T-cell (primary cell): ENCODE measurements around the gene CFAP74. TPM values are rescaled to one million over a fixed set of nuclear protein-coding genes. Genes with fewer than 3 reads are reported as not detected.

Source experiments
- ATAC-seq, 4 experiments: fragments of 200-7000 bp in 3 of 4; fragments of 150-1000 bp in 1 of 4; cut with Tn5 transposase; replicated peaks in 1 of 4; 1 replicate in 3 of 4; 2 replicates in 1 of 4; pipeline ENCODE4 v1.10.0; 2021; ENCODE audit warnings: moderate library complexity in 3 of 4, mild to moderate bottlenecking in 2 of 4, moderate number of reproducible peaks in 1 of 4
- CTCF ChIA-PET, 2 donors: fragments of 300-600 bp; sonication (Branson Sonifier 250); formaldehyde crosslinking; loops; one replicate each; lab custom pipeline; 2022; ENCODE audit warnings: antibody characterized with exemption in 2 of 2; lab: Charles Lee
- POLR2A ChIA-PET, 2 donors: fragments of 300-600 bp; sonication (Branson Sonifier 250); formaldehyde crosslinking; loops; one replicate each; lab custom pipeline; 2022; ENCODE audit warnings: antibody characterized with exemption in 2 of 2; lab: Charles Lee
- DNase-seq, 35 experiments: peaks; one replicate each; pipeline versions ENCODE4 v3.0.0 to v3.0.0-alpha.2; 2013 to 2023
- H3K27ac ChIP-seq: one replicate; pipeline ENCODE4 v1.5.1; 2013; ENCODE audit warnings: low read length
- H3K27me3 ChIP-seq, 2 experiments: replicated peaks in 1 of 2; 1 replicate in 1 of 2; 2 replicates in 1 of 2; pipeline versions ENCODE4 v1.6.1 to v1.7.0; 2013; ENCODE audit warnings: low read length in 1 of 2, mixed read lengths in 1 of 2; ENCODE audit not compliant: control insufficient read depth in 2 of 2, insufficient read depth in 2 of 2; ENCODE audit errors: extremely low read depth in 1 of 2
- H3K36me3 ChIP-seq, 2 donors: 1 replicate in 1 of 2; 2 replicates in 1 of 2; pipeline versions ENCODE4 v1.6.1 to v1.7.0; 2013; ENCODE audit warnings: low read length in 1 of 2; ENCODE audit not compliant: control insufficient read depth in 2 of 2, insufficient read depth in 1 of 2; ENCODE audit errors: extremely low read depth in 1 of 2
- H3K4me1 ChIP-seq, 2 experiments: 1 replicate in 1 of 2; 2 replicates in 1 of 2; pipeline versions ENCODE4 v1.6.1 to v1.7.0; 2013; ENCODE audit warnings: low read length in 2 of 2, mixed read lengths in 1 of 2; ENCODE audit not compliant: insufficient read depth in 2 of 2, control insufficient read depth in 1 of 2; ENCODE audit errors: extremely low read depth in 1 of 2
- H3K4me3 ChIP-seq, 2 donors: 1 replicate in 1 of 2; 2 replicates in 1 of 2; pipeline versions ENCODE4 v1.5.1 to v1.7.0; 2013; ENCODE audit warnings: mild to moderate bottlenecking in 2 of 2, low read length in 1 of 2, moderate library complexity in 1 of 2; ENCODE audit not compliant: control insufficient read depth in 1 of 2; ENCODE audit errors: extremely low read depth in 1 of 2
- H3K9me3 ChIP-seq: 2 replicates; pipeline ENCODE4 v1.7.0; 2013
- H3K27ac Mint-ChIP-seq, 2 donors: one replicate each; pipeline ENCODE4 v1.8.0; 2020 to 2021; ENCODE audit warnings: mild to moderate bottlenecking in 2 of 2, mixed read lengths in 2 of 2
- H3K27me3 Mint-ChIP-seq, 2 donors: one replicate each; pipeline ENCODE4 v1.8.0; 2021 to 2022; ENCODE audit warnings: mixed read lengths in 2 of 2
- H3K36me3 Mint-ChIP-seq: one replicate; pipeline ENCODE4 v1.8.0; 2021; ENCODE audit warnings: mixed read lengths
- H3K4me1 Mint-ChIP-seq, 3 donors: one replicate each; pipeline ENCODE4 v1.8.0; 2020 to 2022; ENCODE audit warnings: mixed read lengths in 3 of 3, mild to moderate bottlenecking in 1 of 3
- H3K4me3 Mint-ChIP-seq, 3 donors: one replicate each; pipeline ENCODE4 v1.8.0; 2020 to 2022; ENCODE audit warnings: mild to moderate bottlenecking in 3 of 3, mixed read lengths in 3 of 3, moderate library complexity in 3 of 3
- H3K9me3 Mint-ChIP-seq, 3 donors: one replicate each; pipeline ENCODE4 v1.8.0; 2020 to 2022; ENCODE audit warnings: mixed read lengths in 3 of 3
- WGBS: methylation state at CpG from one replicate; pipeline ENCODE4 v1.1.5; 2013; ENCODE audit warnings: missing lambda C conversion rate; ENCODE audit not compliant: insufficient coverage; 5-methylcytosine and 5-hydroxymethylcytosine counted together
- total RNA-seq, 35 experiments: library from RNA in 6 of 35; stranded (reverse) in 6 of 35; fragments of 120-200 nt in 1 of 35; gene quantifications; one replicate each; pipeline versions ENCODE4 v1.2.1 to v1.2.4 and lab custom pipeline; 2013 to 2026

CFAP74 gene
- total RNA-seq, 5 donors from 2014 or later (not counting 1 experiment from before 2014, with no cell fraction given) = not detected

DNA sequence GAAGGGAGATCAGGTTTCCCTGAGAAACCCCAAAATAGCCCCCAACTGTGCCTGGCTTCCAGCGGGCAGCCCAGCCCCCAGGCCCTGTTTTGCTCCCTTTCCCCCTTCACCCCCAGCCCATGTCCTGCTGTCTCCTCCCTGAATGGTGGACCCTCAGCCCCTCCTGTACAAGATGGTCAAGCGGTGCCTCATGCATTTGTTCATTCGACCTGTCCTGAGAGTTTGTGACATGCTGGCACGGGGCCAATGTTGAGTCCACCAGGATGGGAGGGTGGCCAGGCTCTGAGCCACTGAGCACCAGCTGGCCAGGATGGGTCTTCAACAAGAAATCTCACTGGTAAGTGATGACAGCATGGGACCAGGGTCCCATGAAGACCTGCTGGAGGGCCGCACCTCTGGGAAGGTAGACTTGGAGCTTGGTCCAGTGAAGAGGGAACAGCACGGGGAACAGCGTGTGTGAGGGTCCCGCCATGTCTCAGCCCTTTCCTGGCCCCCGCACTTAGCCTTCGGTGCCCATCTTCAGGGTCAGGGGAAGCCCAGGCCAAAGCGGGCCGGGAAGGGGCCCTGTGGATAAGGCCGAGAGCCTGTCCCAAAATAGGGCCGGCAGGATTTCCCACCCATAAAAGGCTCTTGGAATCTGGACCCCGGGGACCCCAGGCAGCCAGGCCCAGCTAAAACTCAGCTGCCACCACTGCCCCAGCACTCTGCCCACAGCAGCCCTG, 88.5 kb downstream of the CFAP74 start, which contains the start of gene CALML6:
Gene CALML6 (plus strand): TSS at position 290 of the 722 bp plus-strand sequence. CDS start 21 bp downstream, at position 311.
- DNase-seq (no peak), ATAC-seq (no peak)
- no peaks in the 10 kb centered on the region for H3K9me3 Mint-ChIP-seq
- ChIA-PET POLR2A (interaction anchor here in 1 of 2 donors (0.6 kb wide), 1 partner anchor 41 kb away, joined by 3 read pairs; no protein-coding TSS in a partner anchor), CTCF (interaction anchor here in 1 of 2 donors (0.5 kb wide), 1 partner anchor 33 kb away, joined by 6 read pairs; no protein-coding TSS in a partner anchor)
- peak within 1 kb of the TSS in 1 of 2 donors; percentile 31 for H3K27ac Mint-ChIP-seq
- peaks cover 0 to 4% of the 10 kb centered on the region in 2 donors for H3K27me3 Mint-ChIP-seq
- peaks cover 3 to 16% (median 4%) of the 10 kb centered on the region in 3 donors for H3K4me1 Mint-ChIP-seq
- Histone ChIP-seq H3K4me3 (no peak within 1 kb of the TSS), H3K27ac (no peak within 1 kb of the TSS), H3K4me1 (peaks cover 0 to 23% of the 10 kb centered on the region in 2 experiments), H3K27me3 (peaks cover 0 to 37% of the 10 kb centered on the region in 2 experiments), H3K36me3 (no peaks in the 10 kb centered on the region), H3K9me3 (no peaks in the 10 kb centered on the region)
- H3K4me3 Mint-ChIP-seq = no peak within 1 kb of the TSS
- H3K36me3 Mint-ChIP-seq = no peaks in the 10 kb centered on the region
- 89% methylated on average over 15 of the region's 15 CpGs for WGBS

DNA sequence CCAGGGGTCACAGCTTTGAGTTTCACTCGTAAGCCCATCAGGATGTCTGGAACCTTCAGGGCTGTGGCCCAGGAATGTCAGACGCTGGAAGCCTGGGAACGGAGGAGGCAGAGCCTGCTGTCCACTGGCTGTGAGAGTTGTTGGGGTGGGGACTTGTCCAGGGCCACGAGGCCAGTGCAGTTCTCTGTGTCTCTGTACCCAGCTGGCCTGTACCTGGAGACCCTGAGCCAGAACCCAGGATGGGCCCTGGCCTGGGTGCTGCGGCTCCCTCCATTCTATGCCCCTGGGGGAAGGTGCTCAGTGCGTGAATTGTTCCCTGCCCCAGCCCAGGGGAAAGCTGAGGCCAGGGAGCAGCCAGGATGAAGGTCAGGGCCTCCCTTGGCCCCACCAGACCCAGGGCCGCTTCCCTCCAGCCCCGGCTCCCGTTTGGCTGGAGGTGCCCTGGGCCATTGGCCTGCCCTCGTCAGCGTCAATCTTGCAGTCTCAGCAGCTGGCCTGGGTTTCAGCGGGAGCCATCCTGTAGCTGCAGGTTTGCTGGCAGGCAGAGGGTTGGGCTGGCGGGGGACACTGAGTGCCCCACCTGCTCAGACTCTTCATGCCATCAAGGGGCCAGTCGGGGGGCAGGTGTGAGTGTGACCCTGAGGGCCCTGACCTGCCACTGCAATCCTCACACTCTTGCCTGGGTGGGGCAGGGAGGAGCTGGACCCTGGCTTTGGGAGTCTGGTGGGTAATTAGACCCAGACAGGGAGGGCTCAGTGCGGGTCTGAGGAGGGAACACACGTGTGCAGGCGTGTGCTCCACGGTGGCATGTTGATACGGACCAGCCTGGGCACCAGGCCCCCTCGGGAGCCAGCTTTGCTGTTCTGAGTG, 89.2 kb downstream of the CFAP74 start:
- 77% methylated on average over 18 of the region's 20 CpGs for WGBS
- ATAC-seq (no peak), DNase-seq (no peak)
- Histone ChIP-seq H3K4me1 (peaks cover 0 to 23% of the 10 kb centered on the region in 2 experiments), H3K36me3 (no peaks in the 10 kb centered on the region), H3K9me3 (no peaks in the 10 kb centered on the region), H3K27ac (no peak overlapping the region), H3K4me3 (no peak overlapping the region), H3K27me3 (peaks cover 0 to 37% of the 10 kb centered on the region in 2 experiments)
- H3K4me1 Mint-ChIP-seq = peaks cover 7 to 20% (median 9%) of the 10 kb centered on the region in 3 donors
- ChIA-PET CTCF (interaction anchor here in 1 of 2 donors (0.5 kb wide), 1 partner anchor 32 kb away, joined by 6 read pairs; no protein-coding TSS in a partner anchor), POLR2A (no interaction called here)
- H3K36me3 Mint-ChIP-seq = no peaks in the 10 kb centered on the region
- H3K9me3 Mint-ChIP-seq = no peaks in the 10 kb centered on the region
- H3K4me3 Mint-ChIP-seq = no peak overlapping the region
- peaks cover 0 to 4% of the 10 kb centered on the region in 2 donors for H3K27me3 Mint-ChIP-seq
- H3K27ac Mint-ChIP-seq = no peak overlapping the region

DNA sequence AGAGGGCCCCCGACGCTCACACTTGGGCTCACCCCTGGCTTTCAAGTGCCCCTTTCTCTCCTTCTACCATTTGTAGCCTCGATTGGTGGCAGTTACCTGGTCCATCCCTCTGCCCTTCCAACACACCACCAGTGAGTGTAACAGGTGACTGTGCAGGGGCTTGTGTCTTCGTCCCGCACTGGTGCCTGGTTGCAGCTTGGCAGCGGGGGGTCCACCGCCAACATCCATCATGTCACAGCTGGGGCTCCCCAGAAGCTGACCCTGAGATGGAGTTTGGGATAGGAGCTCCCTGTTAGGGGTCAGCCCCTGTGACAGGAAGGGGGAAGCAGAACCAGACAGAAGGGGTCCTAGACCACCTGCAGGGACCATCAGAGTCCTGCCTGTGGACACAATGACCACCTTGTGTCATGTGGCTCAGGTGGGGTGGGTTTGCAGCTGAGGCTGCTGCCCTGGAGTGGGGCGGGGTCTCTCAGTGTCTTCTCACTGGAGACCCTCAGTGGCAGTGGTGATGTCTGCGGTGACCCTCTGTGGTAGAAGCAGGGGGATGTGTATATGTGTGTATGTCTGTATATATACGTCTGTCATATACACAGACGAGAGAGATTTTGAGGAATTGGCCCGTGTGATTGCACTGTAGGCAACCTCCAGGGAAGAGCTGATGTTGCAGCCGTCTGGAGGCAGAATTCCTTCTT, 92.1 kb downstream of the CFAP74 start:
- Mint-ChIP-seq H3K4me1 (peaks cover 8 to 13% (median 10%) of the 10 kb centered on the region in 3 donors), H3K9me3 (no peaks in the 10 kb centered on the region), H3K4me3 (peak overlapping the region in 1 of 3 donors; percentile 50), H3K36me3 (no peaks in the 10 kb centered on the region), H3K27me3 (peaks cover 0 to 4% of the 10 kb centered on the region in 2 donors), H3K27ac (peak overlapping the region in 1 of 2 donors; percentile 58)
- ChIA-PET CTCF (no interaction called here), POLR2A (no interaction called here)
- Histone ChIP-seq H3K4me1 (peaks cover 0 to 21% of the 10 kb centered on the region in 2 experiments), H3K27ac (no peak overlapping the region), H3K36me3 (no peaks in the 10 kb centered on the region), H3K9me3 (no peaks in the 10 kb centered on the region), H3K27me3 (peaks cover 0 to 33% of the 10 kb centered on the region in 2 experiments), H3K4me3 (no peak overlapping the region)
- 87% methylated on average over 9 of the region's 13 CpGs for WGBS
- ATAC-seq (no peak), DNase-seq (no peak)

DNA sequence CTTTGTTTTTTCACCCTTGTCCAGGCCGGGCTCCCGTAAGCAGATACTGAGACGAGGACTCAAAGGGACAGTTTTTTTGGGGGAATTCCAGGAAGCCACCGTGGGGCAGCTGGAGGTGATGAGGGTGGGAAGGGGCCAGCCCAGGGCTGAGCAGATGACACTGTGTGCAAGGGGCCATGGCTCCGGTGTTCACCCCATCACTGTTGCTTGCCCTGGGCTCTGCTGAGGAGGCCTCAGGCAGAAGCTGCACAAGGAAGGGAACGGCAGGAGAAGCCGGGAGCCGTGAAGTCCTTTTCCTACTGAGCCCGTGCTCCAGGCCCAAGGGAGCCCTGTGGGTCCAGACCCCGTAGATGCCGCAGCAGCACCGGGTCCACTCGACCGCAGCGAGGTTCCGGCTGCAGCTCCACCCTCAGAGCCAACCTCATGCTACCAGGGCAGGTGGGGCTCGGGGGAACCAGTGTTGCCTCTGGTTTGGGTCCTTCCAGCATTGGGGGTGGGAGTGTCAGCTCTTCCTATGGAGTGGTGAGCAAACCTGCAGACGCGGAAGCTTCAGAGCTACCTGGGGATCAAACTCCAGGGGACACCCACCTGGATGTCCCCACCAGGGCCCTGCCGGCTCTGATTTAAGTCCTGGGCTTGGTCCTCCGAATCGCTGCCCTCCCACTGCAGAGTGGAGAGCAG, 92.8 kb downstream of the CFAP74 start:
- no peaks in the 10 kb centered on the region for H3K36me3 Mint-ChIP-seq
- ATAC-seq (no peak), DNase-seq (no peak)
- peaks cover 0 to 28% of the 10 kb centered on the region in 2 experiments for H3K4me1 ChIP-seq
- ChIA-PET POLR2A (no interaction called here), CTCF (no interaction called here)
- no peaks in the 10 kb centered on the region for H3K36me3 ChIP-seq
- no peaks in the 10 kb centered on the region for H3K9me3 Mint-ChIP-seq
- H3K27me3 Mint-ChIP-seq = peaks cover 0 to 4% of the 10 kb centered on the region in 2 donors
- H3K9me3 ChIP-seq = no peaks in the 10 kb centered on the region
- peak overlapping the region in 1 of 2 donors; percentile 72 for H3K27ac Mint-ChIP-seq
- no peak overlapping the region for H3K4me3 ChIP-seq
- no peak overlapping the region for H3K27ac ChIP-seq
- H3K4me3 Mint-ChIP-seq = peak overlapping the region; percentile 81
- 88% methylated on average over 19 of the region's 22 CpGs for WGBS
- H3K27me3 ChIP-seq = peaks cover 0 to 29% of the 10 kb centered on the region in 2 experiments
- H3K4me1 Mint-ChIP-seq = peaks cover 13 to 18% (median 17%) of the 10 kb centered on the region in 3 donors

DNA sequence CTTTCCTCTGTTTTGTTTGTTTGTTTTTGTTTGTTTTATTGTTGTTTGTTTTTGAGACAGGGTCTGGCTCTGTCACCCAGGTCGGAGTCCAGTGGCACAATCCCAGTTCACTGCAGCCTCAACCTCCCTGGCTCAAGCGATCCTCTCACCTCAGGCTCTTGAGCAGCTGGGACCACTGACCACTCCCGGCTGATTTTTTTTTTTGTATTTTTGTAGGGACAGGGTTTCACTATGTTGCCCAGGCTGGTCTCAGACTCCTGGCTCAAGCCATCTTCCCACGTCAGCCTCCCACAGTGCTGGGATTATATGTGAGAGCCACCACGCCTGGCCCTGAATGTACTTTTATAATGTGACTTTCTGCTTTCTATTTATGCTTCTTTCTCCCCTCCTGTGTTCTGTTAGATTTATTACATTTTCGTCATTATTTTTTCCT, 93.5 kb downstream of the CFAP74 start:
- Histone ChIP-seq H3K4me3 (peak overlapping the region; percentile 47 to 54), H3K4me1 (peaks cover 0 to 28% of the 10 kb centered on the region in 2 experiments), H3K9me3 (no peaks in the 10 kb centered on the region), H3K27ac (no peak overlapping the region), H3K36me3 (no peaks in the 10 kb centered on the region), H3K27me3 (peaks cover 0 to 26% of the 10 kb centered on the region in 2 experiments)
- Mint-ChIP-seq H3K27me3 (peaks cover 0 to 4% of the 10 kb centered on the region in 2 donors), H3K4me3 (peak overlapping the region; percentile 81), H3K27ac (peak overlapping the region; percentile 72 to 77), H3K4me1 (peaks cover 13 to 18% (median 17%) of the 10 kb centered on the region in 3 donors), H3K36me3 (no peaks in the 10 kb centered on the region), H3K9me3 (no peaks in the 10 kb centered on the region)
- ATAC-seq = no peak
- ChIA-PET CTCF (interaction anchor here in 1 of 2 donors (1.3 kb wide), 1 partner anchor 130 kb away, joined by 3 read pairs; no protein-coding TSS in a partner anchor), POLR2A (interaction anchor here in 1 of 2 donors (0.7 kb wide), 1 partner anchor 646 kb away, joined by 4 read pairs; the partner anchor contains the start of gene TNFRSF14)
- 100% methylated on average over 1 of the region's 6 CpGs for WGBS
- no peak for DNase-seq
